Daoy (cell line): Measurements from ENCODE around the gene CEP85L. TPM values are rescaled to one million over a fixed set of nuclear protein-coding genes. Genes with fewer than 3 reads are reported as not detected.

Source experiments
- DNase-seq: peaks from one replicate; pipeline ENCODE4 v3.0.0-alpha.2; 2015; ENCODE audit warnings: low read depth
- total RNA-seq: library from RNA; depleted of rRNA; stranded (reverse); fragments of >200 nt; shearing (Covaris generic); gene quantifications from 2 replicates; pipeline ENCODE4 v1.2.3, GENCODE V29; 2014

CEP85L gene
- total RNA-seq, 1 experiment from 2014 or later: 7.0 TPM

- peak; percentile 11 for DNase-seq
Observed at GRCh38 chr6:118660218-118660569, 8.8 kb upstream of the CEP85L start.

- DNase-seq: no peak
Observed at GRCh38 chr6:118659513-118660217, 8.3 kb upstream of the CEP85L start.

- no peak for DNase-seq
Observed at GRCh38 chr6:118656847-118657451, 5.6 kb upstream of the CEP85L start.

GRCh38 chr6:118652051-118652615 is 742 bp upstream of the CEP85L start:
- DNase-seq: no peak

- peak; percentile 66 for DNase-seq
Observed at GRCh38 chr6:118650582-118651281, 659 bp downstream of the CEP85L start.

GRCh38 chr6:118649918-118650581 is 1.3 kb downstream of the CEP85L start:
- no peak for DNase-seq

- no peak for DNase-seq
Observed at GRCh38 chr6:118648866-118649554, 2.4 kb downstream of the CEP85L start.

GRCh38 chr6:118646977-118647376 is 4.4 kb downstream of the CEP85L start:
- DNase-seq: no peak

- no peak for DNase-seq
Observed at GRCh38 chr6:118645395-118645794, 6.0 kb downstream of the CEP85L start.

- no peak for DNase-seq
Observed at GRCh38 chr6:118644007-118644406, 7.4 kb downstream of the CEP85L start.

GRCh38 chr6:118641042-118641441 is 10.3 kb downstream of the CEP85L start:
- no peak for DNase-seq

GRCh38 chr6:118639054-118639964 is 12.1 kb downstream of the CEP85L start:
- DNase-seq: no peak

GRCh38 chr6:118638288-118638687 is 13.1 kb downstream of the CEP85L start:
- DNase-seq: no peak

GRCh38 chr6:118635909-118636735 is 15.3 kb downstream of the CEP85L start:
- DNase-seq: no peak

GRCh38 chr6:118632359-118632758 is 19.0 kb downstream of the CEP85L start:
- DNase-seq: no peak

GRCh38 chr6:118630923-118631322 is 20.5 kb downstream of the CEP85L start:
- no peak for DNase-seq

GRCh38 chr6:118630067-118630466 is 21.3 kb downstream of the CEP85L start:
- no peak for DNase-seq

- DNase-seq: no peak
Observed at GRCh38 chr6:118627724-118628123, 23.7 kb downstream of the CEP85L start.

GRCh38 chr6:118625833-118626232 is 25.6 kb downstream of the CEP85L start:
- DNase-seq: no peak
